Muscle layer of duodenum (tissue), 2 donors: Measurements from ENCODE around the gene TTC1.

Experiments
- H3K27ac ChIP-seq: one replicate; pipeline ENCODE4 v1.7.0; 2013; ENCODE audit warnings: mild to moderate bottlenecking, low read length
- H3K27me3 ChIP-seq: one replicate; pipeline ENCODE4 v1.7.0; 2013; ENCODE audit warnings: low read depth, mild to moderate bottlenecking, control low read depth, low read length
- H3K36me3 ChIP-seq, 2 donors: one replicate each; pipeline ENCODE4 v1.7.0; 2013; ENCODE audit warnings: low read length in 2 of 2, control low read depth in 1 of 2, mild to moderate bottlenecking in 1 of 2; ENCODE audit not compliant: insufficient read depth in 2 of 2, control insufficient read depth in 1 of 2
- H3K4me1 ChIP-seq, 2 donors: one replicate each; pipeline ENCODE4 v1.7.0; 2013; ENCODE audit warnings: low read length in 2 of 2, mild to moderate bottlenecking in 2 of 2, control low read depth in 1 of 2, moderate library complexity in 1 of 2; ENCODE audit not compliant: insufficient read depth in 2 of 2, control insufficient read depth in 1 of 2
- H3K4me3 ChIP-seq, 2 donors: one replicate each; pipeline ENCODE4 v1.7.0; 2013; ENCODE audit warnings: low read length in 2 of 2, low read depth in 1 of 2, mild to moderate bottlenecking in 1 of 2
- H3K9me3 ChIP-seq, 2 donors: one replicate each; pipeline ENCODE4 v1.7.0; 2013; ENCODE audit warnings: low read length in 2 of 2, control low read depth in 1 of 2, mild to moderate bottlenecking in 1 of 2; ENCODE audit not compliant: control insufficient read depth in 1 of 2
- donor health status: healthy.

Gene TTC1

DNA sequence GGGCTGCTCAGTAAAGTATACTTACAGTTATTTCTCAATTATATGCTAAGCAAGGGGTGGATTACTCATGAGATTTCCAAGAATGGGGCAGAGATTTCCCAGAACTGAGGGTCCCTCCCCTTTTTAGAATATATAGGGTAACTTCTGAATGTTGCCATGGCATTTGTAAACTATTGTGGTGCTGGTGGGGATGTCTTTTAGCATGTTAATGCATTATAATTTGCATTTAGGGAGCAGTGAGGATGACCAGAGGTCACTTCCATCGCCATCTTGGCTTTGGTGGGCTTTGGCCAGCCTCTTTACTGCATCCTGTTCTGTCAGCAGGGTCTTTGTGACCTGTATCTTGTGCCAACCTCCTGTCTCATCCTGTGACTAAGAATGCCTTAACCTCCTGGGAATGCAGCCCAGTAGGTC, 35.5 kb downstream of the TTC1 start:
- no peaks in the 10 kb centered on the region for H3K4me1 ChIP-seq
- H3K27me3 ChIP-seq, result no peaks in the 10 kb centered on the region
- no peaks in the 10 kb centered on the region for H3K9me3 ChIP-seq
- H3K4me3 ChIP-seq, result no peak overlapping the region
- H3K27ac ChIP-seq, result no peak overlapping the region
- peaks cover 22 to 23% of the 10 kb centered on the region in 2 donors for H3K36me3 ChIP-seq

DNA sequence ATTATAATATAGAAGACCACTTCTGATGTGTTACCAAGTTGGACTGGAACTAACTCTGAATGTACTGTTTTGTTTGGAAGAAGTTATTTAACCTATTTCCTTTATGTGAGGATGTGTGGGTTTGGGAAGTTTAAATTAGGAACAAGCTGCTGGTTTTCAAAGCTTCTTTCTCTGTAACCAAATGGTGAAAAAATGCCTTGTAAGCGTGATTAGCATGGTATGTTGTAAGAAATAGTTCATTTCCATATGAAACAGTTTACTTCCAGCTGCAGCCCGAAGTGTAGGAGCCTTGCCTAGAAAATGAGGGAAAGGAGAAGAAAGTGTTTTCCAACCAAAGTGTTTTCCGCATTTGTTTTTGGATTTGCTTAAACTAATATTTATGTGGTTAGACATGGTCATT, 36.0 kb downstream of the TTC1 start:
- H3K4me1 ChIP-seq, result no peaks in the 10 kb centered on the region
- H3K27ac ChIP-seq, result no peak overlapping the region
- no peak overlapping the region for H3K4me3 ChIP-seq
- H3K9me3 ChIP-seq, result no peaks in the 10 kb centered on the region
- H3K36me3 ChIP-seq, result peaks cover 19 to 24% of the 10 kb centered on the region in 2 donors
- H3K27me3 ChIP-seq, result no peaks in the 10 kb centered on the region

DNA sequence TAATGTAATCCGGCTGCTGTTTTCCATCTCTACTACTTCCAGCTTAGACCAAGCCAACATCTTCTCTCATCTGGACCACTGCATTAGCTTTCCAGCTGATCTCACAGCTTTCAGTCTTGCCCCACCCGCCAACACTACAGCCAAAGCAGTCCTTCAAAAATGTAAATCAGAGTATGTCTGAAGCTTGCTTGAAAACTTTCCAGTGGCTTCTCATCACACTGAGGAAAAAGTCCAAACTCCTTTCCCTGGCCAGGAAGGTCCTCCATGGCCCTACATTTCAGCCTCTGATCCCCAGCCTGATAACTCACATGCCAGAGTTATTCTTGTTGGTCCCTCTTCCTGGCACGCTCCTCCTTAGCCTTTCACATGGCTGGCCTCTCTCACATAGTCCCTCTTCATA, 38.5 kb downstream of the TTC1 start:
- H3K4me3 ChIP-seq, result no peak overlapping the region
- no peaks in the 10 kb centered on the region for H3K9me3 ChIP-seq
- H3K27ac ChIP-seq, result peak overlapping the region; percentile 63
- no peaks in the 10 kb centered on the region for H3K4me1 ChIP-seq
- H3K36me3 ChIP-seq, result peaks cover 29 to 33% of the 10 kb centered on the region in 2 donors
- H3K27me3 ChIP-seq, result no peaks in the 10 kb centered on the region

DNA sequence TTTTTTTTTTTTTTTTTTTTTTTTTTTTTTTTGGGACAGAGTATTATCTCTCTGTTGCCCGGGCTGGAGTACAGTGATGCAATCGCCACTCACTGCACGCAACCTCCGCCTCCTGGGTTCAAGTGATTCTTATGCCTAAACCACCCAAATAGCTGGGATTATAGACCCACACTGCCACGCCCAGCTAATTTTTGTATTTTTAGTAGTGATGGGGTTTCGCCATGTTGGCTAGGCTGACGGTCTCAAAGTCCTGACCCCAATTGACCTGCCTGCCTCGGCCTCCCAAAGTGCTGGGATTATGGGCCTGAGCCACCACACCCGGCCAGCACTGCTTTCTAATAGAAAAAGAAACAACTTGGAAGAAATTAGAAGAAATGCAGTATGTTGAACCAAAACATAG, 39.2 kb downstream of the TTC1 start:
- H3K4me1 ChIP-seq, result no peaks in the 10 kb centered on the region
- no peaks in the 10 kb centered on the region for H3K27me3 ChIP-seq
- no peak overlapping the region for H3K27ac ChIP-seq
- no peaks in the 10 kb centered on the region for H3K9me3 ChIP-seq
- H3K36me3 ChIP-seq, result peaks cover 31 to 39% of the 10 kb centered on the region in 2 donors
- H3K4me3 ChIP-seq, result no peak overlapping the region

DNA sequence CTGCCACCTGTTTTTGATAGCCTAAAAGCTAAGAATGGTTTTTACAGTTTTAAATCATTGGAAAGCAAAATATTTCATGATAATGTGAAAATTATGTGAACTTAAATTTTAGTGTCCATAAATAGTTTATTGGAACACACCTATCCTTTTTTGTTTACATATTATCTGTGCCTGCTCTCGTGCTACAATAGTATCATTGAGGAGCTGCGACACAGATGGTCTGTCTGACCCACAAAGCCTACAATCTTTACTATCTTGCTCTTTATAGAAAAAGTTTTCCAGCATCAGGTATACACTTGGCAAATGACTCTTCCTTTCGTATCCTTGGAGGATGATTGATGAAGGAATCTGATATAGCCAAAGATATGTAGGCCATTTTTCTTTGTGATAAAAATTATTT, 40.2 kb downstream of the TTC1 start:
- Histone ChIP-seq H3K27me3 (no peaks in the 10 kb centered on the region), H3K9me3 (no peaks in the 10 kb centered on the region), H3K4me1 (no peaks in the 10 kb centered on the region), H3K4me3 (no peak overlapping the region), H3K36me3 (peaks cover 37 to 41% of the 10 kb centered on the region in 2 donors), H3K27ac (no peak overlapping the region)

DNA sequence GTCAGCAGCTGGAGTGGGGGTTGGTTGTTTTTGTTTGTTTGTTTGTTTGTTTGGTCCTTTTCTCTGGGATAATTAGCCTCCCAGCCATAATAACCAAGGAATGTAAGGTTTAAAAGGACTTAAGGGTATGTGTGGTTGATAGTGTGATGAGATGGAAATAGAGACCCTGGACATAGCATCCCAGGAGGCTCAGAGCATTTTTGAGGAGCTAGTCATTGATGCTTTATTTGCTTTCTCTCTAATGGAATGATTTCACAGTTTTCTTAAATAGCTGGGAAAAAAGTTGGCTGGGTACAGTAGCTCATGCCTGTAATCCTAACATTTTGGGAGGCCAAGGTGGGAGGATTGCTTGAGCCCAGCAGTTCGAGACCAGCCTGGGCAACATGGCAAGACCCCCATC, 45.1 kb downstream of the TTC1 start:
- no peaks in the 10 kb centered on the region for H3K27me3 ChIP-seq
- H3K9me3 ChIP-seq, result no peaks in the 10 kb centered on the region
- H3K36me3 ChIP-seq, result peaks cover 52 to 79% of the 10 kb centered on the region in 2 donors
- H3K4me3 ChIP-seq, result no peak overlapping the region
- H3K27ac ChIP-seq, result no peak overlapping the region
- H3K4me1 ChIP-seq, result no peaks in the 10 kb centered on the region

DNA sequence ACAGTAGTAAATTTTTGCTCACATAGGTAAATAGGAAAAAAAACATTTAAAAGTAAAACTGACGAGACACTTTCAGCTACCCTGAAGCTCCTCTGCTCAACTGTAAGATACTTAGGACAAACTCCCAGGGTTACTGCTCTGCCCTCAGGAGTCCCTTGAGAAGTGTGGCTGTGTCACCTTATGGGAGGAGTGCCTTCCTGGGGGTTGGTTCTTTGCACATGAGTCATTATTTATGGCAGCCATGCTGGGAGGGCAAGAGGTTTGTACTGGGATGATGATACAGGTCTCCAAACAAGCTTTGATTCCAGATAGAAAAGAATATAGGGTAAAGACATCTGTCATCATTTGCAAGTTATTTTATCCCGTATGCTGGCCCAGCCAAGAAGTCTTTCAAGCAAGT, 45.9 kb downstream of the TTC1 start:
- Histone ChIP-seq H3K4me1 (no peaks in the 10 kb centered on the region), H3K27ac (no peak overlapping the region), H3K4me3 (no peak overlapping the region), H3K36me3 (peaks cover 51 to 80% of the 10 kb centered on the region in 2 donors), H3K27me3 (no peaks in the 10 kb centered on the region), H3K9me3 (no peaks in the 10 kb centered on the region)

DNA sequence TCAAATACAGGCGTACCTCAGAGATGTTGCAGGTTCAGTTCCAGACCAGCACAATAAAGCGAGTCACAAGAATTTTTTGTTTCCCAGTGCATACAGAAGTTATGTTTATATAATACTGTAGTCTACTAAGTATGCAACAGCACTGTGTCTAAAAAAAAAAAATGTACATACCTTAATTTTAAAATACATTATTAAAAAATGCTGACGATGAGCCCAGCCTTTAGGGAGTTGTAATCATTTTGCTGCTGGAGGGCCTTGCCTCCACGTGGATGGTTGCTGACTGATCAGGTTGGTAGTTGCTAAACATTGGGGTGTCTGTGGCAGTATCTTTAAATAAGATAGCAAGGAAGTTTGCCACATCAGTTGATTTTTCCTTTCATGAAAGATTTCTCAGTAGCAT, 48.3 kb downstream of the TTC1 start:
- Histone ChIP-seq H3K36me3 (peaks cover 53 to 79% of the 10 kb centered on the region in 2 donors), H3K9me3 (no peaks in the 10 kb centered on the region), H3K27ac (no peak overlapping the region), H3K27me3 (no peaks in the 10 kb centered on the region), H3K4me3 (no peak overlapping the region), H3K4me1 (no peaks in the 10 kb centered on the region)

DNA sequence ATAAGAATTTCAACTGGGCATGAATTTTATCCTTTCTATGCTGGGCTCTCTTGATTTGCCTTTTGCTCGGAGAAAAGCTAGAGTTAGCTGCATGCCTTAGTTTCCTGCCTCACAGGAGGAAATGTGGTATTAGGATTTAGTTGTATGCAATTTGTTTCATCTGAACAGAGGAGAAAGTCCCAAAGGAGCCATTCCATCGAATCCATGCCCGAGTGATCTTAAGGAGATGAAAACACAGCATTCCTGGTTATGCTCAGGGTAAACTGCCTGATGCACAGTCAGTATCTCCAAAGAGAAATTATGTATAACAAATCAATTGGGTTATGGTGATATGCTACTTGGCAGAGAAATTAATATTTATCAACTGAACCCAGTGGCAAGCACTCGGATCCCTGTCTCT, 51.1 kb downstream of the TTC1 start:
- H3K27ac ChIP-seq, result no peak overlapping the region

DNA sequence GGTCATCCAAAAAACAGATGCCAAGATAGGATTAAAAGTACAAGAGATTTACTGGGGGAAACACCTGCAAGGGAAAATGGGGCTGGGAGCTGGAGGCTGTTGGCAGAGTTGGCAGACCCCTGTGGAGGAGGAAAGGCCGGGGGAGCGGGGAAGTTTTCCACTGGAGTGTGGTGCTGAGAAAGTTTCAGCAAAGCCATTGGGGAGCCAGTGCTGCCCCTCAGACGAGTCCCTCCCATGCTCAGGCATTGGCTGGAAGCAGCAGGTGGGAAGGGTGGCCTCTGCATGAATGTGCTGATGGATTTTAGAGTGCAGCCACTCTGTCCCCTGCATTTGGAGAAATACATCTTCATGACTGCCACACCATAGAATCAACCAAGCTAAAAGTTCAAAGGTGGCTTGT, 52.8 kb downstream of the TTC1 start:
- Histone ChIP-seq H3K36me3 (peaks cover 30 to 54% of the 10 kb centered on the region in 2 donors), H3K9me3 (no peaks in the 10 kb centered on the region), H3K27ac (no peak overlapping the region), H3K4me1 (no peaks in the 10 kb centered on the region), H3K27me3 (no peaks in the 10 kb centered on the region), H3K4me3 (no peak overlapping the region)

More for the DNA sequence above, 51.1 kb downstream of the TTC1 start:
- Histone ChIP-seq H3K9me3 (no peaks in the 10 kb centered on the region), H3K4me3 (no peak overlapping the region), H3K36me3 (peaks cover 45 to 63% of the 10 kb centered on the region in 2 donors), H3K4me1 (no peaks in the 10 kb centered on the region), H3K27me3 (no peaks in the 10 kb centered on the region)

DNA sequence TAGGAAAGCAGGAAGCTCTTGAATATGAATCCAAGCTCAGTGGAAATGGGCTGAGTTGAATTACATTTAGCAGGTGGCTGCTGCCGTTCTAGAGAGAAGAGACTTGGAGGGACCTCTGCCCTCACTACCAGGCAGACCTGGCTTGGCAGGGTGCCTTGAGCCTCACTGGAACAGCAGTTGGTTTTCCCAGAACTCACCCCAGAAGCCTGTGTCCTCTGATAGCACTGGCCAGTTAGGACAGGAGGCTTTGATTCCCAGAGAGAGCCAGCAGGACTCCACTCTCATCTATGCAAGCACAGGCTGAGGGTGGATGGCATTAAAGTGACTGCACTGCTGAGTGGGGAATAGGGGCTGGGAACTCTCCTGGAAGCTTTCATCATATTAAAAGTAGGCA, 55.5 kb downstream of the TTC1 start:
- no peaks in the 10 kb centered on the region for H3K9me3 ChIP-seq
- H3K4me3 ChIP-seq, result no peak overlapping the region
- no peaks in the 10 kb centered on the region for H3K27me3 ChIP-seq
- H3K4me1 ChIP-seq, result no peaks in the 10 kb centered on the region
- H3K36me3 ChIP-seq, result peaks cover 27 to 46% of the 10 kb centered on the region in 2 donors
- no peak overlapping the region for H3K27ac ChIP-seq

DNA sequence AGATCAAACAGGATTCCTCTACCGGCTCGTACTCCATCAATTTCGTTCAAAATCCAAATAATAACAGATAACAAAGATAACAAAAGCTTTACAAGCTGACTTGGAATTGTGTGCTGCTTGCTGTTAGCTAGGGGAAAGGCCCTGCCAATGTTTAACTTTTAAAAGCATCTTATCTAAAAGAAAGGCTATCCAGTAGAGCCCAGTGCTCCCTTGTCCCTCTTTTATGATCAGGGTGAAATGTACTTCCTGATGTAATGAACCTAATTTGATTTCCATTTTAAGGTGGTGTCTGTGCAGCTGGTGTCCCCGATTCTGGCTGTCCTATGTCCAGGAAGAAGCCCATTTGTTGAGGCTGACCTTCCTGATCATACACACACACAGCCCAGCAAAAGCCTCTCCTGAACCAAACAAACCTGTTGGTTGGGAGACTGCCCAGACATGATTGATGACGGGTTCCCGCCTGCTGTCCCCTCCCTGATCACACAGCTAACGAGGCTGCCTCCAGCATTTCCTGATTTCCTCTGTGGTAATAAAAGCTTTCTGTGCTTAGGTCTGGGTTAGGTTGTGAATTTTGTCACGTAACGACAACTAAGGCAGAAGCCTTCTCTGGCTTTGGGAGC, 56.2 kb downstream of the TTC1 start:
- Histone ChIP-seq H3K9me3 (no peaks in the 10 kb centered on the region), H3K36me3 (peaks cover 20 to 39% of the 10 kb centered on the region in 2 donors), H3K4me3 (no peak overlapping the region), H3K27me3 (no peaks in the 10 kb centered on the region), H3K27ac (peak overlapping the region; percentile 10), H3K4me1 (no peaks in the 10 kb centered on the region)
